Lower lobe of right lung (tissue), 2 donors: ENCODE measurements around the gene LTB4R. TPM values are rescaled to one million over a fixed set of nuclear protein-coding genes. Genes with fewer than 3 reads are reported as not detected.

Experiments
- ATAC-seq, 2 donors: fragments of 200-7000 bp; cut with Tn5 transposase; one replicate each; pipeline ENCODE4 v1.9.1; 2020 to 2022; ENCODE audit warnings: mild to moderate bottlenecking in 2 of 2, moderate library complexity in 2 of 2
- DNase-seq: peaks from one replicate; pipeline ENCODE4 v3.0.0-alpha.2; 2020
- H3K27ac ChIP-seq: fragments of 200-600 bp; one replicate; pipeline ENCODE4 v1.8.0; 2022
- H3K27me3 ChIP-seq: fragments of 200-600 bp; one replicate; pipeline ENCODE4 v1.8.0; 2022; ENCODE audit warnings: low read depth
- H3K36me3 ChIP-seq: fragments of 200-600 bp; one replicate; pipeline ENCODE4 v1.8.0; 2022; ENCODE audit warnings: mild to moderate bottlenecking
- H3K4me1 ChIP-seq: fragments of 200-600 bp; one replicate; pipeline ENCODE4 v1.8.0; 2022
- H3K4me3 ChIP-seq: fragments of 200-600 bp; one replicate; pipeline ENCODE4 v1.8.0; 2022; ENCODE audit warnings: mild to moderate bottlenecking
- H3K9me3 ChIP-seq: fragments of 200-600 bp; one replicate; pipeline ENCODE4 v1.8.0; 2022
- intact Hi-C: fragments of 100-400 bp; cut with DNase I; formaldehyde crosslinking; loops from one replicate; pipeline ENCODE4 v1.11.0; 2022
- total RNA-seq: library from RNA; stranded (reverse); fragmentation: NEBNext Ultra II Directional; extraction: Animal tissue kit (Norgen Biotek cat#: 25700); gene quantifications from one replicate; pipeline ENCODE4 v1.2.1, GENCODE V29; 2021
- TF ChIP-seq, protein P1 (sequence below): fragments of 200-600 bp; IDR thresholded peaks from one replicate; pipeline ENCODE4 v1.8.0; 2022; ENCODE audit warnings: antibody characterized with exemption, mild to moderate bottlenecking
- donor health status: DM: no; HTN: yes; CAD: no; lungs with severe emphysema.

Gene LTB4R
- total RNA-seq, 1 donor from 2014 or later: 14.1 TPM

- no peaks in the 10 kb centered on the region for H3K27me3 ChIP-seq
- TF ChIP-seq, protein P1, sequence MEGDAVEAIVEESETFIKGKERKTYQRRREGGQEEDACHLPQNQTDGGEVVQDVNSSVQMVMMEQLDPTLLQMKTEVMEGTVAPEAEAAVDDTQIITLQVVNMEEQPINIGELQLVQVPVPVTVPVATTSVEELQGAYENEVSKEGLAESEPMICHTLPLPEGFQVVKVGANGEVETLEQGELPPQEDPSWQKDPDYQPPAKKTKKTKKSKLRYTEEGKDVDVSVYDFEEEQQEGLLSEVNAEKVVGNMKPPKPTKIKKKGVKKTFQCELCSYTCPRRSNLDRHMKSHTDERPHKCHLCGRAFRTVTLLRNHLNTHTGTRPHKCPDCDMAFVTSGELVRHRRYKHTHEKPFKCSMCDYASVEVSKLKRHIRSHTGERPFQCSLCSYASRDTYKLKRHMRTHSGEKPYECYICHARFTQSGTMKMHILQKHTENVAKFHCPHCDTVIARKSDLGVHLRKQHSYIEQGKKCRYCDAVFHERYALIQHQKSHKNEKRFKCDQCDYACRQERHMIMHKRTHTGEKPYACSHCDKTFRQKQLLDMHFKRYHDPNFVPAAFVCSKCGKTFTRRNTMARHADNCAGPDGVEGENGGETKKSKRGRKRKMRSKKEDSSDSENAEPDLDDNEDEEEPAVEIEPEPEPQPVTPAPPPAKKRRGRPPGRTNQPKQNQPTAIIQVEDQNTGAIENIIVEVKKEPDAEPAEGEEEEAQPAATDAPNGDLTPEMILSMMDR: no peak
- H3K4me3 ChIP-seq: peak overlapping the region; percentile 73
- no peaks in the 10 kb centered on the region for H3K9me3 ChIP-seq
- ATAC-seq (no peak), DNase-seq (no peak)
- H3K4me1 ChIP-seq: peaks cover 68% of the 10 kb centered on the region
- intact Hi-C loops: no loop called here
- H3K36me3 ChIP-seq: peaks cover 24% of the 10 kb centered on the region
- H3K27ac ChIP-seq: peak overlapping the region; percentile 92
Measured at GRCh38 chr14:24310265-24310645, 1.0 kb upstream of the LTB4R start.

DNA sequence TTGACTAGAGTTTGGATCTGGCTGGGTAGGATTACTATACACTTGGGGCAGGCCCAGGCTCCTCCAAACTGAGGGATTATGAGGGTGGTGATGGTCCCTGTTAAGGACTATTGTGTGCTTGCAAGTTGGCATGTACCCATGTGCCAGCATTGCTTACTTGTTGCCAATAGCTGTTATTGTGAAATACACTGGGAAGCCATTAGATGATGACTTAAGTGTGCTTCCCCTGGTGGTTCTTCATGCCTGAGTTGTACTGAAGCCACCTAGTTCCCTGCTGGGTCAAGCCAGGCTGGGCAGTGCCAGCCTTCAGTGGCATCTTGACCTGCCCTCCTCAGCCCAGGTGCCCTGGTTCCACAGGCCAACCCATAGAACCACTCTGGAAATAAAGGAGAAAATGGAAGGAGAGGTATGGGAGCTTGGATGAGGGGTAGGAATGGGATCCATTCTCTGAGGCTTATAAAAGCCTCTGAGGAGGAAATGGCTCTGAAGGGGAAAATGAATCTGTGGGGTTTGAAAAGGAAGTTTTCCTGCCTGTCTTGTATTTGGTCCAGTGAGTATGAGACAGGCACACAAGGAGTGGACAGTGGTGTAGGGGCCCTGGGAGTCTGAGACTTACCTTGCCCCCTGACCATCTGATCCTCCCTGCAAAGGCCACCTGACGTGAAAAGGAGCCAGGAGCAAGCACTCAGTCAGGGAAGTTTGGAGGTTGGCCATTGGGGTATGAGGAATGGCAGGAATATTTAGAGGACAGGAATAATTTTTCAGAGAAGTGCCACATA lies 724 bp downstream of the LTB4R start:
- TF ChIP-seq, protein P1: no peak
- H3K4me1 ChIP-seq: peaks cover 86% of the 10 kb centered on the region
- peak; percentile 2 to 4 for ATAC-seq

DNA sequence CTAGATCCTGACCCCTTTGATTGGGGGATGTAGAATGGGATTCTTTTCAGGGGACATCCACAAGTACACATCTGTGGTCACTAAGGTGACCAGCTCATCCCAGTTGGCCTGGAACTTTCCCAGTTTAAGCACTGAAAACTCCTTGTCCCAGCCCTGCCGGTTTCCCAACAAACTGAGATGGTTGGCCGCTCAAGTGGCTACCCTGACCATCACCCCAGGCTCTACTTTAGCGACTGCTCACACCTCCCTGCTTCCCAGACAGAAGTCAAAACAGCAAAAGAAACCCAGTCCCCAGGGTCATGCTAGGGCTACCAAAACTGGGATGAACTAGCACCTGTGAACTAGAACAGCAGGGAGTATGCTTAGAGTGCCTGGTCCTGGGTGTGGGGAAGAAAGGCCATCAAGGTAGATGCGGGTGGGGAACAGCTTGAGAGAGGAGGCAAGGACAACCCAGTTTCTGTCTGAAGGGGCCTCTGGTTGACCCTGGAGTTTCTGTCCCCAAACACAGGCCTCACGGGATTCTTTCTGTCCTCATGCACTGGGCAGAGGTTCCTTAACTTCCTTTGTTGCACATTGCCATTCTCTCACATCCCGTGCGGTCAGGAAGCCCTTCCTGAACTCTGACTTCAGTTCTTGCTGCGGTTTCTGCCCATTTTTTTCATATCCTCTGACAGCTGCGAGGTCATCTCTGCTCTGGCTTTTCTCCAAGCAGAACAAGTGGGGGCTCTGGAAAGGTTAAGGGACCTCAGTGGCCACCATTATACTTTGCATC lies 1.6 kb downstream of the LTB4R start:
- TF ChIP-seq, protein P1: no peak
- H3K4me1 ChIP-seq: peaks cover 86% of the 10 kb centered on the region
- H3K27me3 ChIP-seq: no peaks in the 10 kb centered on the region
- no peaks in the 10 kb centered on the region for H3K9me3 ChIP-seq
- intact Hi-C loops: no loop called here
- H3K36me3 ChIP-seq: no peaks in the 10 kb centered on the region
- no peak for ATAC-seq
- peak overlapping the region; percentile 73 for H3K4me3 ChIP-seq
- peak; percentile 62 for DNase-seq
- peak overlapping the region; percentile 92 for H3K27ac ChIP-seq

More for the DNA sequence above, 724 bp downstream of the LTB4R start:
- peaks cover 7% of the 10 kb centered on the region for H3K36me3 ChIP-seq
- H3K9me3 ChIP-seq: no peaks in the 10 kb centered on the region
- H3K27me3 ChIP-seq: no peaks in the 10 kb centered on the region
- peak overlapping the region; percentile 92 for H3K27ac ChIP-seq
- DNase-seq: no peak
- H3K4me3 ChIP-seq: peak overlapping the region; percentile 73
- intact Hi-C loops: no loop called here

DNA sequence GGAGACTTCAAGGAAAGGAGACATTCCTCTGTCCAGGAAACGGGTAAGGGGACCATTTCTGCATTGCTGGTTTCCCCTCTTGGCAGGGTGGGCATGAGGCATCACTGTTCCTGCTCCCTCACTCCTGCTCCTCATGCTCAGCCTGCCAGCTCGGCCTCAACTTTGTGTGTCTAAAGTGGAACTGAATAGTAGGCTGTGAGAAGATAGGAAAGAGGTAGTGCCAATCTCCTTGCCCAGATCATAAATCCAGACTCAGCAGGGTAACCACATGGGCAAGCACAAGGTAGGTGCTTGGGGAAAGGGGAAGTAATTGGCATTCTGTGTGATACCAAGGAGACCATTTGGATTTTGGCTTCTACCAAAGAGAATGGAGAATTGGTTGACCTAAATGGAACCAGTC lies 2.6 kb downstream of the LTB4R start:
- Histone ChIP-seq H3K9me3 (no peaks in the 10 kb centered on the region), H3K36me3 (no peaks in the 10 kb centered on the region), H3K4me3 (no peak overlapping the region), H3K4me1 (peaks cover 80% of the 10 kb centered on the region), H3K27ac (peak overlapping the region; percentile 92), H3K27me3 (no peaks in the 10 kb centered on the region)
- no peak for ATAC-seq
- intact Hi-C loops: no loop called here
- TF ChIP-seq, protein P1: no peak
- DNase-seq: peak; percentile 50

- DNase-seq (peak; percentile 53), ATAC-seq (no peak)
- H3K36me3 ChIP-seq: no peaks in the 10 kb centered on the region
- no peaks in the 10 kb centered on the region for H3K27me3 ChIP-seq
- TF ChIP-seq, protein P1: no peak
- intact Hi-C loops: no loop called here
- no peak overlapping the region for H3K4me3 ChIP-seq
- H3K9me3 ChIP-seq: no peaks in the 10 kb centered on the region
- H3K4me1 ChIP-seq: peaks cover 77% of the 10 kb centered on the region
- peak overlapping the region; percentile 92 for H3K27ac ChIP-seq
Measured at GRCh38 chr14:24314377-24315193, 3.3 kb downstream of the LTB4R start.
